Hepatocyte (in vitro differentiated cells): ENCODE data around the gene USP17L18.
"Not testable (repeated sequence)": the region's sequence is repeated elsewhere in the genome, so short reads cannot be mapped to it uniquely, and the experiment has no call there.

ENCODE experiments used
- CTCF ChIP-seq: fragments of 200-600 bp; sonication (generic); IDR thresholded peaks from 2 replicates; pipeline ENCODE4 v1.5.1; 2016; ENCODE audit warnings: antibody characterized with exemption, mild to moderate bottlenecking; ENCODE audit not compliant: poor library complexity
- EZH2 ChIP-seq: fragments of 200-600 bp; sonication (generic); IDR thresholded peaks from 2 replicates; pipeline ENCODE4 v1.6.1; 2016; ENCODE audit warnings: antibody characterized with exemption, mild to moderate bottlenecking, borderline replicate concordance
- EZH2phosphoT487 ChIP-seq: fragments of 200-600 bp; sonication (generic); IDR thresholded peaks from one replicate; pipeline ENCODE4 v1.6.1; 2018; ENCODE audit warnings: antibody characterized with exemption, mild to moderate bottlenecking, low read depth, moderate library complexity; ENCODE audit not compliant: unreplicated experiment, severe bottlenecking

GRCh38 chr4:9214701-9215100 lies 33.7 kb upstream of the USP17L18 start:
- TF ChIP-seq CTCF, EZH2phosphoT487, EZH2: not testable (repeated sequence)
